Glutamatergic neuron (in vitro differentiated cells): Measurements from ENCODE around the gene TMEM59L. TPM values are rescaled to one million over a fixed set of nuclear protein-coding genes. Genes with fewer than 3 reads are reported as not detected.
"Not testable (repeated sequence)": the region's sequence is repeated elsewhere in the genome, so short reads cannot be mapped to it uniquely, and the experiment has no call there.

Source experiments
- DNase-seq: peaks from one replicate; pipeline ENCODE4 v3.0.0; 2022
- H3K27ac Mint-ChIP-seq: one replicate; pipeline ENCODE4 v1.8.0; 2020; ENCODE audit warnings: mild to moderate bottlenecking, mixed read lengths, inconsistent platforms; ENCODE audit not compliant: unreplicated experiment
- H3K27me3 Mint-ChIP-seq: one replicate; pipeline ENCODE4 v1.8.0; 2020; ENCODE audit warnings: mild to moderate bottlenecking, moderate library complexity, mixed read lengths, inconsistent platforms; ENCODE audit not compliant: unreplicated experiment
- H3K36me3 Mint-ChIP-seq: one replicate; pipeline ENCODE4 v1.8.0; 2020; ENCODE audit warnings: mild to moderate bottlenecking, mixed read lengths, inconsistent platforms; ENCODE audit not compliant: unreplicated experiment
- H3K4me1 Mint-ChIP-seq: one replicate; pipeline ENCODE4 v1.8.0; 2020; ENCODE audit warnings: mild to moderate bottlenecking, low read depth, mixed read lengths, inconsistent platforms; ENCODE audit not compliant: unreplicated experiment
- H3K4me3 Mint-ChIP-seq: one replicate; pipeline ENCODE4 v1.8.0; 2020; ENCODE audit warnings: mild to moderate bottlenecking, mixed read lengths, inconsistent platforms; ENCODE audit not compliant: unreplicated experiment
- H3K9me3 Mint-ChIP-seq: one replicate; pipeline ENCODE4 v1.8.0; 2020; ENCODE audit warnings: mild to moderate bottlenecking, moderate library complexity, mixed read lengths, inconsistent platforms; ENCODE audit not compliant: unreplicated experiment
- CTCF ChIP-seq: fragments of 200-600 bp; sonication (generic); IDR thresholded peaks from one replicate; pipeline ENCODE4 v1.5.0; 2021; ENCODE audit not compliant: partially characterized antibody, unreplicated experiment
- total RNA-seq: library from RNA; stranded (reverse); fragmentation: NEBNext Ultra II Directional; extraction: Animal tissue kit (Norgen Biotek cat#: 25700); gene quantifications from one replicate; pipeline ENCODE4 v1.2.1, GENCODE V29; 2021; ENCODE audit not compliant: unreplicated experiment

TMEM59L gene
- total RNA-seq, 1 donor from 2014 or later = 92.3 TPM

- no peak for DNase-seq
- peaks cover 5% of the 10 kb centered on the region for H3K4me1 Mint-ChIP-seq
- H3K9me3 Mint-ChIP-seq = peaks cover 22% of the 10 kb centered on the region
- H3K36me3 Mint-ChIP-seq = no peaks in the 10 kb centered on the region
- peak overlapping the region; percentile 91 for H3K4me3 Mint-ChIP-seq
- no peak for TF ChIP-seq CTCF
- H3K27ac Mint-ChIP-seq = peak overlapping the region; percentile 90
- H3K27me3 Mint-ChIP-seq = peaks cover 13% of the 10 kb centered on the region
These were observed 17.8 kb upstream of the TMEM59L start for GRCh38 chr19:18594824-18595373.

- Mint-ChIP-seq H3K27me3 (peaks cover 12% of the 10 kb centered on the region), H3K36me3 (no peaks in the 10 kb centered on the region), H3K4me3 (peak overlapping the region; percentile 49), H3K9me3 (peaks cover 17% of the 10 kb centered on the region), H3K27ac (no peak overlapping the region), H3K4me1 (peaks cover 4% of the 10 kb centered on the region)
- DNase-seq = no peak
- no peak for TF ChIP-seq CTCF
These were observed 17.2 kb upstream of the TMEM59L start for GRCh38 chr19:18595475-18595874.

- peaks cover 10% of the 10 kb centered on the region for H3K9me3 Mint-ChIP-seq
- H3K27ac Mint-ChIP-seq = no peak overlapping the region
- peak; percentile 68 for DNase-seq
- H3K27me3 Mint-ChIP-seq = peaks cover 12% of the 10 kb centered on the region
- H3K4me1 Mint-ChIP-seq = peaks cover 2% of the 10 kb centered on the region
- H3K4me3 Mint-ChIP-seq = no peak overlapping the region
- no peaks in the 10 kb centered on the region for H3K36me3 Mint-ChIP-seq
- no peak for TF ChIP-seq CTCF
These were observed 15.9 kb upstream of the TMEM59L start for GRCh38 chr19:18596752-18597157.

GRCh38 chr19:18597809-18598660, 14.6 kb upstream of the TMEM59L start:
- Mint-ChIP-seq H3K4me3 (no peak overlapping the region), H3K27me3 (peaks cover 15% of the 10 kb centered on the region), H3K9me3 (peaks cover 12% of the 10 kb centered on the region), H3K36me3 (peaks cover 2% of the 10 kb centered on the region), H3K4me1 (peaks cover 4% of the 10 kb centered on the region), H3K27ac (no peak overlapping the region)
- DNase-seq = no peak
- no peak for TF ChIP-seq CTCF

- Mint-ChIP-seq H3K4me3 (no peak overlapping the region), H3K27ac (no peak overlapping the region), H3K27me3 (peaks cover 16% of the 10 kb centered on the region), H3K9me3 (peaks cover 11% of the 10 kb centered on the region), H3K36me3 (peaks cover 4% of the 10 kb centered on the region), H3K4me1 (peaks cover 7% of the 10 kb centered on the region)
- no peak for TF ChIP-seq CTCF
- DNase-seq = no peak
These were observed 13.2 kb upstream of the TMEM59L start for GRCh38 chr19:18599485-18599884.

- not testable (repeated sequence) for H3K36me3 Mint-ChIP-seq, DNase-seq, H3K27ac Mint-ChIP-seq, H3K4me3 Mint-ChIP-seq, H3K4me1 Mint-ChIP-seq
- Mint-ChIP-seq H3K27me3 (peaks cover 17% of the 10 kb centered on the region), H3K9me3 (peaks cover 12% of the 10 kb centered on the region)
These were observed 11.8 kb upstream of the TMEM59L start for GRCh38 chr19:18600692-18601397.
